Stimulated activated CD8-positive, alpha-beta memory T cell treated with anti-CD3 and anti-CD28 coated beads, Interleukin-15, amount 100 ng/mL, for 24 hours (primary cell): ENCODE data around the gene POLR1A.
"Not testable (repeated sequence)": the region's sequence is repeated elsewhere in the genome, so short reads cannot be mapped to it uniquely, and the experiment has no call there.

Source experiments
- DNase-seq: peaks from one replicate; pipeline ENCODE4 v3.0.0-alpha.2; 2020; ENCODE audit warnings: low read depth

POLR1A gene

DNA sequence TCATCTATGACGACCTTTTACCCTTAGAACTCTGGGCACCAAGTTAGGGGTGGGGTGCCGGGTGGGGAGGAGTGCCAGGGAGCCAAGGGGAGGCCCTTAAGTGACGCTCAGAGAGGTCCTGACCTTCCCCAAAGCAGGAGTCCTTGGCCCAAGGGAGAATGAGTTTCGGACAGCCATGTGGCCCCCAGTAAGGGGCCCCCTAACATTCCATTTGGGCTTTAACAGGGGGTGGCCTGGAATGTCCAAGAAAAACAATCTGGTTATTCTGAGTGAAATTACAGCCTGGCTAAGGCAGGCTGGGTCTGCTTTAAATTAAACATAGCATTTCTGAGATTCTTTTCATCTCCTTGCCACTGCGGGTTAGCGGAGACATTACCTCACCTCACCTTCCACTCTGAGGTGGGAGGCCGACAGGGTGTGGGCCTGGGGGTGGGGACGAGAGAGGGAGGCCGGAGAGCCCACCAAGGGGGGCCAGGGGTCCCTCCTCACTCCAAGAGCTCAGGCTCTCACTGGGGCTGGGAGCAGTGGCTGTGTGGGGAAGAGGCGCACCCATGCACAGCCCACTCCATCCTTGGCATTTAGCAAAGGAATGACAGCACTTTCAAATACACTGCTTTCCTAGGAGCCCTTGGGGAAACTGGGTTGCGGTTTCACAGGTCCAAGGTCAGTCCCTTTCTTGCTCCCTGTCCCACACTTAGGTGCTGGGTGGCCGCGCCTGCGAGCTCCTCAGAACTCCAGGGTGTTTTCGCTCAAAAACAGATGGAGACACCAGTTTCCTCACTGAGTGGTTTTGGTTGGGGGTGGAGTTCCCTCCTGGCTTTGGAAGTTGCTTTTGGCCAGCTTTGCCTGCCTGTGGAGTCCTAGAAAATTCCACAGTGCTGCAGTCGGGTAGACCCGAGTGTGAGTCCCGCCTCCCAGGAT, 107.4 kb downstream of the POLR1A start:
- no peak for DNase-seq

DNA sequence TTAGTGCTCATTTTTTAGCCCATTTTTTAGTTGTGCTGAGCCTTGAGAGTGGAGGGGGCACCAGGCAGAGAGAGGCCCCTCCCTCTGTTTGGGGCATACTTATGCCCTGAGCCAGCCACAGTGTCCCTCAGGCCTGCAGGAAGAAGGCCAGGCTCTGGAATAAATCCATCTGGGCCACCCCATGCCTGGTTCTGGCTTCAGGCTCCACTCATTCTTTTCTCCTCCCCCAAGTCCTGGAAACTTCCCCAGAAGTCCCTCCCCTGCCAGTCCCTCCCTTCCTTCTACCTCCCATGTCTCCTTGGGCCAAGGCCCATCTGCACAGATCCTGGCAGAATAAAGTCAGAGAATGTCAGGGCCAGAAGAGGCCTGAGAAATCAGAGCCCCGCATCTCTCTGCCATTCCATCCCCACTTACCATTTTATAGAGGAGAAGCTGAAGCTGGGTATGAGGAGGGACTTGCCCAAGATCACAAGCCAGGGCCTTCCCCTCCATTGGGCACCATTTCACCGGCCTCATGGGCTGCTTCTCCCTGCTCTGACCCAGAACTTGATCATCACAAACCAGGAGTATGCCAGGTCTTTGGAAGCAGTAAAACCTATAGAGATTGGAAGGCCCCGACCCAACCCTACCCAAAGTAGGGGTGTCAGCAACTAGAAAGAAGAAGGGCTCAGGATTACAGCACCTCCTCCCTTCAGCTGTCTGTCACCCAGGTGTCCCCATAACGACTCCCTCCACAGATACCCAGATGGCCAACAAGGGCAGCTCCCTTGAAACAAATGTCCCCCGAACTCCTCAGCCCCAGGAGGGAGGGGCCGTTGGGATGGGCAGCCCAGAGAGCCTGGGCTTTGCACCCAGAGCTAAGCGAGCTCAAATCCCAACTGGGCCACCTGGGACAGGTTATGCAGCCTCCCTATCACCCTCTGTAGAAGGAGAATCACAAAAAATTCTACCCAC, 108.4 kb downstream of the POLR1A start:
- no peak for DNase-seq

DNA sequence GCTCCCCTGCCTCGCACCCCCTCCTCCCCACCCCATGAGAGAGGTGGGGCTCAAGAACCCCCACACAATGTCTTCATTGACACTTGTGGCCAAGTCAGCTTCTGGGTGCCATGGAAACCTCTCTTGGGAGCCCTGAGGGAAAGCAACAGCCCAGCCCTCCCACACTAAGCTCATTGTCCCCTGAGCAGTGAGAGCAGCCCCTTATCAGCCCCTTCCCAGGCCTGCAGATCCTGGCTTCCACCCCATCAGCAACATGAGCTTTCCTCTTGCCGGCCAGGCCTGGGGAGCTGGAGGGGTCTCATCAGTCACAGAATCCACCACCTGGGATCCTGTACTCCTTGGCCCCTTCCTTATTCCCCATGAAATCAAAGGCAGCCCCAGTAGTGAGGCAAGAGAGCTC, 109.1 kb downstream of the POLR1A start:
- no peak for DNase-seq

DNA sequence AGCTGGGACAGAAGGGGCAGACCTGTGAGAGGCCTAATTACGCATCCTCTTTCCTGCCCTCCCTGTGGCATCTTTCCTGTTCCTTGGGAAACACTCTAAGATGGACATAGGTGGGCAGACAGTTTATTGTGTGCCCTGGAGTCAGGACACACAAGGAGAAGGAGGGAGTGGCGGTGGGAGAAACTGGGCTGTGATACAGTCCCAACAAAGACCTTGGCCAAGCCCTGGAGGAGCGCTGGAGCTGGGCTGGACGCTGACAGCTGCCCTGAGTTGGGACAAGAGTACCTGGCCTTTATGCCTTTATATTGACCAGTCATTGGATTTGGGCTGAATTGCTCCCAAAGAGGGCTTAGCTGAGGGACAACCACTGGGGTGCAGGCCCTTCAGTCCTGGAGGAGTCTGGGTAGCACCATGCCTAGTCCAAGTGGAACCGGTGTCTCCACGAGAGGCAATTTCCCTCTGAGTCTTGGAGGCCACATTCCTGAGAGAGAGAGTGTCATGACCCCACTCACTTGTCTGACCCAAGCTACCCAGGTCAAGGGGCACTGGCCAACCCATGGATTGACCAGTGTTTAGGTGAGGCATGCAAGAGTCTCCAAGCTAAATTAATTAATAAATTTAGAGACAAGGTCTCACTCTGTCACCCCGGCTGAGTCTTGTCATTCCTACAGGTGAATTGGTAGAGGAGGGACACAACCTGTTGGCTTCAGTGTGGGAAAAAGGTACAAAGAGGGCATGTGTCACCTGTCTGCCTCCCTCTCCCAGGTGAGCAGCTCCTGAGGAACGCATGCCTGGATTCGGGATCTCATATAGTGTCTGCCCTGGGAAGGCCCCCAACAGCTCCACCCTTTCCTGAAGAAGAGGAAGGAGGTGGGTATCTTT, 109.8 kb downstream of the POLR1A start:
- no peak for DNase-seq

DNA sequence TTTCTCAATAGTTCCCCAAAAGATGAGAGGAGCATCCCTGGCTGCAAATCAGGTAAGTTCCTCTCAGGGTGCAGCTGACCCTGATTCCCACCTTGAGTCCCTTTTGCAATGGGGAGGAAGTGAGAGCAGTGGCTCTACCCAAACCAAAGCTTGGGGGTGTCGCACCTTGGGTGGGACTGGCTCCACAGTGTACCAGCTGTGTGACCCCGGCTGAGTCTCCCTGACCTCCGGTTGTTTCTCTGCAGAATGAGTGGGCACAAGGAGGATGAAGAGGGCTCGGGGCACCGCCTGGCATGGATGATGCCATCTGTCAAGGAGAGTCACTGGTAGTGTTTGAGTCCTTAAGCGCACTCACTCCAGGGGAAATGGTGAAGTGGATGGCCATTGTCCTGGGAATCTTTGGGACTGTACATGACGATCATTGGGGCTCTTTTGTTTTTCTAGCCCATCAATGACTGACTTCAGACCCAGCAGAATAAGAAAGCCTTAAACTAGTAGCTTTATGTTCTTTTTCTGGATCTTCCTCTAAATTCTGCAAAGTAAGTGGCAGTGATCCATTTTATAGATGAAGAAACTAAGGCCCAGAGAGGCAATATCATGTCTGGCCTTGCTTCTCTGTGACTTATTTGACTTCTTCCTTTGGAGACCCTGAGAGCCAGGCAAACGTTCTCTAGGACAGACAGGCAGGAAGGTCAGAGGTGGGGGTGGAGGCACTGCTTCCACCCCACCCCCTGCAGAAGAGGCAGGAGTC, 110.6 kb downstream of the POLR1A start:
- DNase-seq = no peak

DNA sequence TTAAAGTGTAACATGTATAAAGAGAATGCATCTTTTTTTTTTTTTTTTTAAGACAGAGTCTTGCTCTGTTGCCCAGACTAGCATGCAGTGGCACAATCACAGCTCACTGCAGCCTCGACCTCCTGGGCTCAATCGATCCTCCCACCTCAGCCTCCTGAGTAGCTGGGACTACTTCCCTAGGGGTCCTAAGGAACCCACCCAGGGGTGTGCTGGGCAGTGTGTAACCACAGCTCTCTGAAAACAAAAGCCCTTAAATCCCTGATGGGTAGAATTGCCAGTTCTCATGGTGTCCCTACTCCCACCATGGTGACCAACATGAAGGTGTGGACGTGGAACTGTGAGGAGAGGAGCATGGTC, 111.3 kb downstream of the POLR1A start:
- DNase-seq = no peak

DNA sequence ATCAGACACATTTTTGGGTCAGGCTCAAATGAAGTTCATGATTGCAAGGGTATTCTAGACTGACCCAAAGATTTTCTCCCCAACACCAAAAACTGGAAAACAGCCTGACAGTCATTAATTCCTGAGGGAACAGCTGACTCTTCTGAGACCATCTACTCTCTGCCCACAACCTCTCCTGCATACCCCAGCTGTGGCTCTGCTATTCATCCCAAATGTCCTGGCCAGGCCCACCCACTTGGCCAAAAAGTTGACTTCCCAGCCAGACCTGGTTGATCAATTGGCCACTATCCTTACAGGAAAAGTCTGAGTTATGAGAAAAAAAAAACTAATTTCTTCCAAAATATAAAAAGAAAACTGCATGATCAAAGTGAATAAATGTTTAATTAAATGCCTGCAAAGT, 113.1 kb downstream of the POLR1A start:
- DNase-seq = no peak

DNA sequence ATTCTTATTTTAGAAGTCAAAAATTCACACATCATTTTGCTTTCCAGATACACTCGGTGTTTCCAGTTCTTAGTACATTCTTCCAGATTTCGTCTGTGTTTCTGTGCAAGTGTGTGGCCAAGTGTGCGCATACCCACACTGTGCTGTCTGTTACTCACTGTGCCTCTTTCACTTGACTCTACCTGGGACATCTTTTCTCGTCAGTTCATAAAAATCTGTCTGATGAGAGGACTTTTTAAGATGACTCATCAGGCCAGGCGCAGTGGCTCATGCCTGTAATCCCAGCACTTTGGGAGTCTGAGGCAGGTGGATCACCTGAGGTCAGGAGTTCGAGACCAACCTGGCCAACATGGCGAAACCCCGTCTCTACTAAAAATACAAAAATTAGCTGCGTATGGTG, 113.6 kb downstream of the POLR1A start:
- not testable (repeated sequence) for DNase-seq

DNA sequence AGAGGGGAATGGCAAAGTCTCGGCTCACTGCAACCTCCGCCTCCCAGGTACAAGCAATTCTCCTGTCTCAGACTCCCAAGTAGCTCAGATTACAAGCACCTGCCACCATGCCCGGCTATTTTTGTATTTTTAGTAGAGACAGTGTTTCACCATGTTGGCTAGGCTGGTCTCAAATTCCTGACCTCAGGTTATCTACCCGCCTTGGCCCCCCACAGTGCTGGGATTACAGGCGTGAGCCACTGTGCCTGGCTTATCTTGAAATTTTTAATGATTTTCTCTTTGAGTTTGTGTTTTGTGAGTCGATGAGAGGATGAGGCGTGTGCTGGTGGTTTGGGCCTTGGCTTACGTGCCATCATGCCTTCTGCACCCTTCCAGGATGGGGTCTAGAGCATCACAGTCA, 115.6 kb downstream of the POLR1A start:
- no peak for DNase-seq

DNA sequence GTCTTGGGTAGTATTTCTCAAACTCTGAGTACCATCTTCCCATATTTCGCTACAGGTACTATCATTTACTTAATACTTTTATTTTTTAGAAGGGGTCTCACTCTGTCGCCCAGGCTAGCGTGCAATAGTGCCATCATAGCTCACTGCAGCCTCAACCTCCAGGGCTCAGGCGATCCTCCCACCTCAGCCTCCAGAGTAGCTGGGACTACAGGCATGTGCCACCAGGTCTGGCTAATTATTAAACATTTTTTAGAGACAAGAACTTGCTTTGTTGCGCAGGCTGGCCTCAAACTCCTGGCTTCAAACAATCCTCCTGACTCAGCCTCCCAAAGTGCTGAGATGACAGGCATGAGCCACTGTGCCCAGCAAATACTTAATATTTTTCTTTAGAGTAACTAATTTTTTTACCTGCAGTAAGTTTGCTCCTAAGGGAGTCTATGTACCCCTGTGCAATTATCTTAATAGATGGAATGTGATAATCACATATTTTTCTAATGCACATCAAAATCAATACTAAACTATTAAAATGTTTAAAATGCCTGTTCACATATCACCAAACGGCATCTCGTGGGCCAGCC, 116.3 kb downstream of the POLR1A start:
- DNase-seq = no peak

DNA sequence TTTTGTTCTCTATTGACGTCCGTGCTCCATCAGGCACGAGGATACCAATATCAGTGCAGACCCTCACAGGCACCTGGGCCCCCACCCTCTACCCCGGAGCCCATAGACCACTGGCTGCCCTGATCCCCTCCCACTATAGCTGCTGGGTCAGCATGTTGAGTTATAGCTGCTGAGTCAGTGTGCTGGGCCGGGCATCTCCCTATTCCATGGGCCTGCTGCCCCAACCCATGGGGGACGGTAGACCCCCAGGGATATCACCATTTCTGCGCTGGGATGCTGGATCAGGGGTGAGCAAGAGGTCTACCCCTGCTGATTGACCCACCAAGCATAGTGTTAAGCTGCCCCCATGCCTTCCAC, 116.8 kb downstream of the POLR1A start:
- no peak for DNase-seq

DNA sequence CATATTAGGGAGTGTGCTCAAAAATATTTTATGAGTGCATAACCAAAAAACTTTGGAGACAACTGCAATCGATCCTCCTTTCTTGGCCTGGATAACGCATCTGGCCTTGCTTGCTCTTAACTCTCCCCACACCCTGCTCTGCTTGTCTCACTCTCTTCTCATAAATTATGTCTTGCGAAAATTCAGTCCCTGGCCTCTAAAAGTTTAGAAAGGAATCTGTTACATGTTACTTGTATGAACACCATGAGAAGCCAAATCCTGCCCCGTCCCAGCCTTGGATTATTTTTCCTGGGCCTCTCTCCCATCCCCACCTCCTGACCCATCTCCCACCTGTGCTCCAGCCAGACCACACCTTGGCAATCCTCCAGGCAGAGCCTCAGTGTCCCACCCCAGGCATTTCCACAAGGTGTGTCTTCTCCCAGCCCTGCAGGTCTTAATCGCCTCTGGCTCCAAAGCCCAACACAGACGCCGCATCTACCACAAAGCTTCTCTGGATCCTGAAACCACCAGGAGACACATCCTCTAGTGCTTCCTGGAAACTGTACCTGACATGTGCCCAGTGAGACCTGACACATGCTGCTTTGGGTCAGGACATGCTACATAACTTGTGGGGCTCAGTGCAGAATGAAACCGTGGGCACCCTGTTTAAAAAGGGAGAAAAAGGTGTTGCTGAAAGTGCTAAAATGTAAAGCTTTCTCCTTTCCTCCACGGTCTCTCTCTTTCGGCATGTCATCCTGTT, 117.3 kb downstream of the POLR1A start:
- no peak for DNase-seq

DNA sequence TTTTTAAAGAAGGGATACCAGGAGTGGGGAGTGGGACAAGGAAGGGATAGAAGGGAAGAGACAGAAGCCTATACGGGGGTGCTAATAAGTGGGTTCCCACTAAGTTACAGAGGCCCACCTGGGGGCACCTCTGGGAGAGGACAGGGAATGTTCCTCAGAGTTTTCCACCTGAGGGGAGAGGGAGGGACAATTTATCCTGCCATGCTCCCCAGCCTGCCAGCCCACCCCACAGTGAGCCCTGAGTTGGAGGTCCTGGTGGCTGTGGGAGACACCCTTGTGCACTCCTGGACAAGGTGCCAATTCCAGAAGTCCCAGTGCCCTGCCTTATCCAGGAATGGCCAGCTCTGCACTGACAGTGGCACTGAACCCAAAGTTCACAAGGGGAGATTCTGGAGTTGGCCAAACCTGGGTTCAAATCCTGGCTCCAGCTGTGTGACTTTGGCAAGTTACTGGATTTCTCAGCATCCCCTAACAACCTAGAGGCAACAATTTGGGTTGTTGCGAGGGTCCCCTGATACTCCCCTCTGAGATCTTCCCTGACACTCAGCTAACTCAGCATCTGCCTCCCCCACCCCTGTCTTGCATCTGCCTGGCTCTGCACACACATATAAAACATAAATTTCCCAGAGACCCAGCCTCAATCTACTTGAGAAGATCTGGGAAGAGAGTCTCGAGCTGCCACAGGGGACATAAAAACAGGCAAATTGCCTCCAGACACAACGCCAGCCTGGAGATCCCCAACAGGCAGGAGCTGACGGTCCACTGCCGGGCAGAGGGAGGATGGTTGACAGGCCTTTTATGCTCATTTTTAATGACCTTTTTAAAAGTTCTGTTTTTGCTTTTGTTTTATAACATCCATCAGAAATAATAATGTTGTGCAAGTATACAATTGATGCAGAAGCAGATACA, 118.2 kb downstream of the POLR1A start:
- no peak for DNase-seq

DNA sequence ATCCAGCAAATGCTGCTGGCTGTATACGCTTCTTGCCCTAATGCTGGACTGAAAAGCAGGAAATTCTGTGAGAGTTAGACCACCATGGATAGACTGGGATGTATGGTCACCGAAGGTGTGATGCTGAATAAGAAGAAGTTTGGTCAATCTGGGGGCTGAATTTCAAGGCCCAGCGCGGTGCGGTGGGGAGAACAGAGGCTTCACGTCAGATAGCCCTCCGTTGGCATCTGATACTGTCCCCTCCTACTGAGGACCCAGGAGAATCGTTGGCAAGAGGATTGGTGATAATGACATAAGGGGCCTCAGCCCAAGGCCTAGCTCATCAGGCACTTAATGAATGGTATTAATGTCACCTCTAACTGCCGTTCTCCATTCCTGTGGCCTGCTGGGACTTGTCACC, 119.6 kb downstream of the POLR1A start:
- DNase-seq = no peak

DNA sequence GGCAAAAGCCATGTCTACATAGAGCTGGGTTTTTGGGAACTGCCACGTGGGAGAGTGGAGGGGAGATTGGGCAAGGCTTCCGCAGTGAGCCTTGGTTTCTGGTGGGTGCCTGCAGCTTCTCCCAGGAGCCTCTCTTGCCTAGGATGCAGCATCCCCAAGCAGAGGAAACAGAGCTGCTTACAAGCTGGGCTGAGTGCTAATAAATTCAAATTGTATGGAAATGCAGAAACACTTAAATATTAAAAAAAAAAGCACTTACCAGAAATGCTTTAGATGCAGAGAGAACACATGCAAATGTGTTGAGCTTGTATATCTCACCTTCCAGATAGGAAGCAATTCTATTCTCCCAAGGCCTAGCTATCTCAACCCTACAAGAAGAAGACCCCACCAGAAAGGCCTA, 120.9 kb downstream of the POLR1A start:
- no peak for DNase-seq

DNA sequence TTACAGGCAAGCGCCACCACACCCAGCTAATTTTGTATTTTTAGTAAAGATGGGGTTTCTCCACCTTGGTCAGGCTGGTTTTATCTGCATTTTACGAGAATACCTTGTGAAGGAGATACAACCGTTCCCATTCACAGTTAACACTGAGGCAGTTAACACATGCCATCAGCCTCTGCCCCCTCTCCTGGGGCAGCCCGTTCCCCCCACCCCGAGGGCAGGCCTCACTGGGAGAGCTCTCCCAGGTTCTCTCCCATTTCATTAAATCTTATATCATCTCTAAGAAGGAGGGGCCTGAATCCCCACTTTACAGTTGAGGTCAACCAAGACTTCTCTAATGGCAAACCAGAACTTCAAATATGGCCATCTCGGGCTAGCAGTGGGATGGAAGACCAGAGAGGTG, 121.9 kb downstream of the POLR1A start:
- no peak for DNase-seq

DNA sequence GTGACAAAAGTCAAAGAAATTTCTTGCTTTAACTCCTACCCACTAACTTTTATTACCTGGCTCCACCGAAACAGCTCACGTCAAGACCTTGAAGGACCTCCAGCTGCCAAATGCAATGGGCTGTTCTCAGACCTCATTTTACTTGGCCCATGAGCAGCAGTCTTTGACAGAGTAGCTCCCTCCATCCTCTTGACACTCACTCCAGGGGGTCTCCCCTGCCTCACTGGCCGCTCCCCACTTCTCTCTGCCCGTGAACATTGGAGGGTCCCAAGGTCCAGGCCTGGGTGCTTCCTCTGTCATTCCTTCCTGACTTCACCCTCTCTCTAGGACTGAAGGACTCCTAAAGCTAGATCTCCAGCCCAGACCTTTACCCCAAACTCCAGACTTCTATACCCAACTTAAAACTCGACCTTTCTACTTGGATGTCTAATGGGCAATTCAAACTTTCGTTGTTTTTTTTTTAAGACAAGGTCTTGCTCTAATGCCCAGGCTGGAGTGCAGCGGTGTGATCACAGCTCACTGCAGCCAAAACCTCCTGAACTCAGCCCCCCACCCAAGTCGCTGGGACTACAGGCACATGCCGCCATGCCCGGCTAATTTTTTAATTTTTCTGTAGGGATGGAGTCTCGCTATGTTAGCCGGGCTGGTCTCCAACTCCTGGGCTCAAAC, 124.0 kb downstream of the POLR1A start:
- DNase-seq = no peak

DNA sequence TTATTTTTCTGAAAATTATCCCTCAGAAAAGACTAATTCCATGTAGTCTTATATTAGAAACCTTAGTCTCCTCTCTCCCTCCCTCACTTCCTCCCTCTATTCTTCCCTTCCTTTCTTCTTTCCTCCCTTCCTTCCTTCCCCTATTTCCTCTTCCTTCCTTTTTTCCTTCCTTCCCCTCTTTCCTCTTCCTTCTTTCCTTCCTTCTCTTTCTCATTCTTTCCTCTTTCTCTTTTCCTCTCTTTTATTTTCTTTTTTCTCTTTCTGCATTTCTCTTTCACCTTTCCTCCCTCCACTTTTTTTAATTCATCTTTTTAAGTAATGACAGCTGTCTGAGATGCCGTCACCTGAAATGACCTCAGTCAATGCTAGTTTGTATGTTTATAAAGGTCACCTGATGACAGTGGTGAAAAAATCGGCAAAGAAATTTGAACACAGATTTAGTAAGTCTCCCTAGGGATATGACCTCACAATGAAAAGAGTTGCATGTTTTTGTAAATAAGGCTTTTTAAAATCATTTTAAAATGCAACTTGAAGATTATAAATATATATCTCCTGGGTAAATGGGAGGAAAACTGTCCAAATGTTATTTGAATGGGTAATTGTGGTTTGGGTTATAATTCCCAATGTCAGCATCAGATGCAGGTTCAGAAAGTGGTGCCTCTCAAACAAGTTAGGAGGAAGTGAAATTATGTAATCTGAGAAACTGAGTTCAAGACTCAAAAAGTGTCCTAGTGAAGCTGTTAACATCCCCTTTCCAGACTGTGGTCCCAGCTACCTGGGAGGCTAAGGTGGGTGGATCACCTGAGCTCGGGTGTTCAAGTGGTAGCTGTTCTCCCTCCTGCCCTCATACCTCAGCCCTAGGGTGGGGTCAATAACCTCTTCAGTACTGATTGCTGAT, 126.6 kb downstream of the POLR1A start:
- DNase-seq = no peak
